Trophoblast cell (in vitro differentiated cells and primary cell): ENCODE results near the gene FAM120B. TPM values are rescaled to one million over a fixed set of nuclear protein-coding genes. Genes with fewer than 3 reads are reported as not detected.

ENCODE experiments used
- DNase-seq, 2 donors: peaks; one replicate each; pipeline ENCODE4 v3.0.0-alpha.2; 2016
- H2AFZ ChIP-seq: 2 replicates; pipeline ENCODE4 v1.6.1; 2013; ENCODE audit warnings: low read length, moderate library complexity, mild to moderate bottlenecking; ENCODE audit not compliant: insufficient read depth, poor library complexity
- H2AK5ac ChIP-seq: 2 replicates; pipeline ENCODE4 v1.6.1; 2013; ENCODE audit warnings: mild to moderate bottlenecking, low read length
- H2BK120ac ChIP-seq: 2 replicates; pipeline ENCODE4 v1.6.1; 2013; ENCODE audit warnings: low read length, mild to moderate bottlenecking, moderate library complexity; ENCODE audit not compliant: insufficient read depth, poor library complexity
- H2BK12ac ChIP-seq: 2 replicates; pipeline ENCODE4 v1.6.1; 2013; ENCODE audit warnings: mild to moderate bottlenecking, low read length, moderate library complexity
- H2BK5ac ChIP-seq: 2 replicates; pipeline ENCODE4 v1.6.1; 2013; ENCODE audit warnings: low read length, low read depth, moderate library complexity, mild to moderate bottlenecking; ENCODE audit not compliant: poor library complexity
- H3K14ac ChIP-seq: 2 replicates; pipeline ENCODE4 v1.6.1; 2013; ENCODE audit warnings: mild to moderate bottlenecking, low read length
- H3K18ac ChIP-seq: 2 replicates; pipeline ENCODE4 v1.6.1; 2013; ENCODE audit warnings: mild to moderate bottlenecking, low read length
- H3K23ac ChIP-seq: 2 replicates; pipeline ENCODE4 v1.6.1; 2013; ENCODE audit warnings: low read length
- H3K27ac ChIP-seq: 2 replicates; pipeline ENCODE4 v1.5.1; 2013; ENCODE audit warnings: low read depth, mild to moderate bottlenecking, inconsistent platforms, low read length, moderate library complexity
- H3K27me3 ChIP-seq: 2 replicates; pipeline ENCODE4 v1.6.1; 2013; ENCODE audit warnings: inconsistent platforms, mild to moderate bottlenecking, low read length, moderate library complexity; ENCODE audit not compliant: insufficient read depth
- H3K36me3 ChIP-seq, 2 experiments: 1 replicate in 1 of 2; 2 replicates in 1 of 2; pipeline ENCODE4 v1.6.1; 2013; ENCODE audit warnings: low read length in 2 of 2, mild to moderate bottlenecking in 2 of 2, moderate library complexity in 1 of 2; ENCODE audit not compliant: insufficient read depth in 2 of 2, control insufficient read depth in 1 of 2
- H3K4ac ChIP-seq: 2 replicates; pipeline ENCODE4 v1.6.1; 2013; ENCODE audit warnings: low read depth, mild to moderate bottlenecking, low read length, moderate library complexity
- H3K4me1 ChIP-seq, 2 experiments: 1 replicate in 1 of 2; 2 replicates in 1 of 2; pipeline ENCODE4 v1.6.1; 2013; ENCODE audit warnings: low read length in 2 of 2, mild to moderate bottlenecking in 2 of 2, moderate library complexity in 1 of 2; ENCODE audit not compliant: insufficient read depth in 2 of 2, control insufficient read depth in 1 of 2
- H3K4me2 ChIP-seq: 2 replicates; pipeline ENCODE4 v1.6.1; 2013; ENCODE audit warnings: inconsistent platforms, mild to moderate bottlenecking, low read length, moderate library complexity
- H3K4me3 ChIP-seq: 2 replicates; pipeline ENCODE4 v1.5.1; 2013; ENCODE audit warnings: mild to moderate bottlenecking, low read depth, low read length, inconsistent platforms
- H3K79me1 ChIP-seq: one replicate; pipeline ENCODE4 v1.6.1; 2013; ENCODE audit warnings: low read length
- H3K79me2 ChIP-seq: 2 replicates; pipeline ENCODE4 v1.6.1; 2013; ENCODE audit warnings: low read length, mild to moderate bottlenecking; ENCODE audit not compliant: control insufficient read depth, insufficient read depth, poor library complexity
- H3K9ac ChIP-seq: 2 replicates; pipeline ENCODE4 v1.6.1; 2013; ENCODE audit warnings: mild to moderate bottlenecking, low read length
- H3K9me3 ChIP-seq: 2 replicates; pipeline ENCODE4 v1.6.1; 2013; ENCODE audit warnings: low read depth, mild to moderate bottlenecking, control low read depth, inconsistent platforms, low read length; ENCODE audit not compliant: insufficient read depth
- H4K12ac ChIP-seq: 2 replicates; pipeline ENCODE4 v1.6.1; 2013; ENCODE audit warnings: low read depth, mild to moderate bottlenecking, low read length, moderate library complexity
- H4K8ac ChIP-seq: 2 replicates; pipeline ENCODE4 v1.6.1; 2013; ENCODE audit warnings: low read depth, mild to moderate bottlenecking, low read length, moderate library complexity
- H4K91ac ChIP-seq: one replicate; pipeline ENCODE4 v1.6.1; 2013; ENCODE audit warnings: low read depth, mild to moderate bottlenecking, low read length, moderate library complexity
- WGBS: extraction: QIAGEN DNeasy Blood & Tissue Kit; methylation state at CpG from one replicate; pipeline ENCODE4 v1.1.7; 2013; ENCODE audit warnings: missing lambda C conversion rate; ENCODE audit not compliant: insufficient read length, insufficient coverage; ENCODE audit errors: extremely low coverage; 5-methylcytosine and 5-hydroxymethylcytosine counted together
- polyA plus RNA-seq: library from polyadenylated mRNA; stranded (reverse); fragments of 200-250 nt; gene quantifications from 2 replicates; pipeline ENCODE4 v1.2.3, GENCODE V29; 2013

The FAM120B gene
- 17.9 and 18.0 TPM in 2 replicates for polyA plus RNA-seq

DNA sequence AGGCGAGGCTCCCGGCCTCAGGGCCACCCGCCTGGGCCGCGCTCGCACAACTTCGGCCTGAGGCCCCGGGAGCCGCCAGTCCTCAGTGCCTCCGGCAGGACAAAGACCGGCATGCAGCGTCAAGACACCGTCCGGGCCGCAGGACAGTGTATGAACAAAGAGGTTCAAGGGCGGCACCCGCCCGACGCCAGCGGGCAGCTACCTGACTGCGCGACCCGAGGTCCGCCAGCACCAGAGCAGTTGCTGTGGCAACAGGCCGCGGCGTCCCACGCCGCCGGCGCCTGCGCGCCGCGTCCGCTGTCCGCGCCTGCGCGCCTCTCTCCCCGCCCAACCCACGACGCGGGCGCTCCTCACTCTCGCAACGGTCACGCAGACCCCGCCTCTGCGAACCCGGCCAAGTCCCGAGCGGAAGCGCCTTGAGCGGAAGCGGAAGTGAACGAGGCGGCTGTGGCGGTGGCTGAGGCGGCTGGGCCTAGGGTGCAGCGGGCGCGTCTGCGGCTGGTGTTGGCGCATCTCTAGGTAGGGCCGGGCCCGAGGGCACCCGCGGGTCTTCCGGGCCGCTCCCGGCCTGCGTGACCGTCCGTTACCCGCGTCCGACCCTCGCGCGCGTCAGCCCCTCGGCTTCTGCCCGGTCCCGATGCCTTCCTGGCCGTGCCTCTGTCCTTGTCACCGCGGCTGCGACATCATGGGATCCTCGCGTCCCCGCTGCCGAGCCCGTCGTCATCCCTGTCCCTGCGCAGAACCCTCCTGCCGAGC lies at the start of gene FAM120B:
Gene FAM120B, plus strand, starts transcription at position 435 of the 756 bp plus-strand sequence. CDS start 10,633 bp downstream, outside the sequence.
- Histone ChIP-seq H2BK120ac (peak within 1 kb of the TSS; percentile 62), H3K14ac (peak within 1 kb of the TSS; percentile 85), H4K12ac (peak within 1 kb of the TSS; percentile 65), H2AFZ (peak within 1 kb of the TSS; percentile 95), H3K23ac (no peak within 1 kb of the TSS), H4K91ac (peak within 1 kb of the TSS; percentile 88), H3K79me1 (peaks cover 10% of the 10 kb centered on the region), H3K9ac (peak within 1 kb of the TSS; percentile 93), H3K79me2 (peaks cover 10% of the 10 kb centered on the region), H2BK12ac (peak within 1 kb of the TSS; percentile 1), H4K8ac (peak within 1 kb of the TSS; percentile 98), H2AK5ac (peak within 1 kb of the TSS; percentile 57), H3K27ac (no peak within 1 kb of the TSS), H3K27me3 (no peaks in the 10 kb centered on the region), H3K4me3 (peak within 1 kb of the TSS; percentile 100), H3K4me1 (peaks cover 13 to 15% of the 10 kb centered on the region in 2 experiments), H3K36me3 (peaks cover 1% of the 10 kb centered on the region in 2 experiments), H3K4me2 (peak within 1 kb of the TSS; percentile 74), H3K18ac (peak within 1 kb of the TSS; percentile 58), H3K9me3 (peaks cover 2% of the 10 kb centered on the region), H2BK5ac (peak within 1 kb of the TSS; percentile 70), H3K4ac (peak within 1 kb of the TSS; percentile 81)
- WGBS = no CpG with 5 or more reads among the region's 97 CpGs
- peak; percentile 95 to 99 for DNase-seq

DNA sequence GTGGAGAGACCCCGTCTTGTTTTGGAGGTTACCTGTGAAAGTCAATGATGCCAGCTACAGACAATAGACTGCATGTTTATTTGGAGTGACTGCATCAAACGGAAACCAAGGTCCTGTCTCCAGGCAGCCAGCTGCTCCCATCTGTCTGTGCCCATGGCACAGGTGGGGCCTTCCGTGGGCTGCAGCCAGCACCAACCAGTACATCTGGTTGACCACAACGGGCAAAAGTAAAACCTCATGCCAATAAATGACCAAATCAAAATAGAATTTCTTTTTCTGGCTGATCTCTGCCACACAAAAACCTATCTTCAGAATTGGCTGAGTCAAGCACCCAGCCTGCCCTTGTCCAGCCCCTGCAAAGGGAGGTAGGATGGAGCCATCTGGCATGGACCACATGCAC lies 49.2 kb upstream of the FAM120B start:
- Histone ChIP-seq H3K79me1 (no peaks in the 10 kb centered on the region), H4K91ac (no peak overlapping the region), H3K27me3 (no peaks in the 10 kb centered on the region), H2AFZ (no peak overlapping the region), H3K4me2 (no peak overlapping the region), H2BK120ac (no peak overlapping the region), H3K4ac (no peak overlapping the region), H3K79me2 (no peaks in the 10 kb centered on the region), H3K18ac (no peak overlapping the region), H3K27ac (no peak overlapping the region), H3K36me3 (no peaks in the 10 kb centered on the region), H3K4me1 (no peaks in the 10 kb centered on the region), H4K12ac (no peak overlapping the region), H3K14ac (no peak overlapping the region), H3K9ac (no peak overlapping the region), H3K4me3 (no peak overlapping the region), H2BK5ac (no peak overlapping the region), H4K8ac (no peak overlapping the region), H2BK12ac (no peak overlapping the region), H3K9me3 (peaks cover 3% of the 10 kb centered on the region), H2AK5ac (no peak overlapping the region), H3K23ac (no peak overlapping the region)
- no peak for DNase-seq
- no CpG with 5 or more reads among the region's 4 CpGs for WGBS

DNA sequence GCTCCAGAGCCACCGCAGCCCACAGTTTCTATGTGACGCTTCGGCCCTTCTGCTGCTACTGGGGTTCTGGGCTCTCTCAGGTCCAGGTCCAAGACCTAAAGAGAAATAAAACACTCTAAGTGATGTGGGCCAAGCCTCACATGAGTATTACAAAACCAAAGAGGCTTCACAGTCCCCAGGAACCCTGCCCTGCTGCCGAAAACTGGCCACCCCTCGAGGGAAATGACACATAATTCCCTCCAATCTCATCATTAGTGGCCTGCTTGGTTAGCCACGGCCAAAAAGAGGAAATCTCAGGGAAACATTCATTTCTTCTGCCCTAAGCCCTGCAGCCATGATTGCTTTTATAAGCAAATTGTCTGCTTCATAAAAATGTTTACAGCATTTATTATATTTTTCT lies 48.2 kb upstream of the FAM120B start:
- Histone ChIP-seq H3K27me3 (no peaks in the 10 kb centered on the region), H3K4me3 (no peak overlapping the region), H2BK12ac (no peak overlapping the region), H3K4me2 (no peak overlapping the region), H3K4me1 (no peaks in the 10 kb centered on the region), H2AK5ac (no peak overlapping the region), H3K14ac (no peak overlapping the region), H4K12ac (no peak overlapping the region), H3K23ac (no peak overlapping the region), H4K91ac (no peak overlapping the region), H2BK5ac (no peak overlapping the region), H3K9me3 (peaks cover 3% of the 10 kb centered on the region), H4K8ac (no peak overlapping the region), H3K79me1 (no peaks in the 10 kb centered on the region), H3K18ac (no peak overlapping the region), H2BK120ac (no peak overlapping the region), H3K9ac (no peak overlapping the region), H3K27ac (no peak overlapping the region), H3K4ac (no peak overlapping the region), H3K36me3 (no peaks in the 10 kb centered on the region), H3K79me2 (no peaks in the 10 kb centered on the region), H2AFZ (no peak overlapping the region)
- no peak for DNase-seq
- no CpG with 5 or more reads among the region's 6 CpGs for WGBS

GRCh38 chr6:170259278-170259677 lies 47.3 kb upstream of the FAM120B start:
- DNase-seq = no peak
- Histone ChIP-seq H3K4me1 (no peaks in the 10 kb centered on the region), H4K12ac (no peak overlapping the region), H2AK5ac (no peak overlapping the region), H3K36me3 (no peaks in the 10 kb centered on the region), H2BK5ac (no peak overlapping the region), H3K9me3 (peaks cover 3% of the 10 kb centered on the region), H2AFZ (no peak overlapping the region), H4K91ac (no peak overlapping the region), H3K18ac (no peak overlapping the region), H4K8ac (no peak overlapping the region), H3K27ac (no peak overlapping the region), H3K14ac (no peak overlapping the region), H3K4ac (no peak overlapping the region), H2BK120ac (no peak overlapping the region), H2BK12ac (no peak overlapping the region), H3K9ac (no peak overlapping the region), H3K79me1 (no peaks in the 10 kb centered on the region), H3K79me2 (no peaks in the 10 kb centered on the region), H3K4me3 (no peak overlapping the region), H3K4me2 (no peak overlapping the region), H3K23ac (no peak overlapping the region), H3K27me3 (no peaks in the 10 kb centered on the region)
- no CpG with 5 or more reads among the region's 5 CpGs for WGBS
